K562 (cell line): ENCODE results near the gene ZDHHC14. TPM values are rescaled to one million over a fixed set of nuclear protein-coding genes. Genes with fewer than 3 reads are reported as not detected.

ENCODE experiments used
- ATAC-seq: fragments of 200-7000 bp; cut with Tn5 transposase; 3 replicates; pipeline ENCODE4 v1.9.1; 2020; ENCODE audit warnings: moderate library complexity
- BruUV-seq: library from RNA; stranded (reverse); fragments of 400-500 nt; replicated peaks from 2 replicates; lab custom pipeline; 2021; lab: Mats Ljungman, UMichigan
- CTCF ChIA-PET: fragments of 300-600 bp; formaldehyde crosslinking; extraction: SDS; loops from one replicate; lab custom pipeline; 2021; ENCODE audit warnings: low intra/inter-chr PET ratio; lab: Yijun Ruan, JAX
- POLR2A ChIA-PET: fragments of 300-600, 350-650 bp; sonication (Branson Sonifier 250); formaldehyde crosslinking; extraction: SDS; loops from one replicate; lab custom pipeline; 2021; ENCODE audit warnings: antibody characterized with exemption, inconsistent platforms; lab: Yijun Ruan, JAX
- DNase-seq, 4 experiments: peaks; one replicate each; pipeline versions ENCODE4 v3.0.0 to v3.0.0-alpha.2; 2011 to 2018; ENCODE audit warnings: low spot score in 3 of 4, mixed read lengths in 3 of 4; ENCODE audit errors: extremely low read depth in 1 of 4
- FAIRE-seq: peaks from 2 replicates; lab custom pipeline; 2011; peaks lifted over from hg19 to GRCh38; lab: Jason Lieb, UNC
- H2AFZ ChIP-seq: 2 replicates; pipeline ENCODE4 v1.6.0; 2011; ENCODE audit warnings: low read depth, low read length, control low read depth, inconsistent platforms
- H3K27ac ChIP-seq: fragments of 200-600 bp; 3 replicates; pipeline ENCODE4 v1.8.0; 2011; ENCODE audit warnings: low read depth, mild to moderate bottlenecking, control low read depth, inconsistent platforms, low read length, moderate library complexity, mixed read lengths; ENCODE audit errors: extremely low read depth
- H3K27me3 ChIP-seq, 2 experiments: fragments of 300-600 bp in 1 of 2; 2 replicates in 1 of 2; 3 replicates in 1 of 2; pipeline versions ENCODE4 v1.6.0 to v1.8.0; 2011; ENCODE audit warnings: inconsistent platforms in 2 of 2, low read length in 2 of 2, mild to moderate bottlenecking in 1 of 2, mixed read lengths in 1 of 2, moderate library complexity in 1 of 2; ENCODE audit not compliant: control insufficient read depth in 2 of 2, insufficient read depth in 2 of 2
- H3K36me3 ChIP-seq: fragments of 300-600 bp; 3 replicates; pipeline ENCODE4 v1.8.0; 2011; ENCODE audit warnings: mild to moderate bottlenecking, low read length, inconsistent platforms; ENCODE audit not compliant: control insufficient read depth, insufficient read depth
- H3K4me1 ChIP-seq, 2 experiments: fragments of 200-600 bp in 1 of 2; replicated peaks in 1 of 2; 2 replicates in 1 of 2; 3 replicates in 1 of 2; pipeline versions ENCODE4 v1.5.1 to v1.8.0; 2011; ENCODE audit warnings: inconsistent platforms in 2 of 2, low read length in 2 of 2, mild to moderate bottlenecking in 1 of 2, mixed read lengths in 1 of 2, moderate library complexity in 1 of 2; ENCODE audit not compliant: control insufficient read depth in 2 of 2, insufficient read depth in 2 of 2
- H3K4me2 ChIP-seq: 2 replicates; pipeline ENCODE4 v1.6.1; 2011; ENCODE audit warnings: low read length, control low read depth, inconsistent platforms, mixed read lengths; ENCODE audit not compliant: insufficient read depth
- H3K4me3 ChIP-seq: fragments of 200-600 bp; sonication (generic), shearing (Covaris generic); 2 replicates; pipeline ENCODE4 v1.5.1; 2016; ENCODE audit warnings: control low read depth, inconsistent platforms
- H3K79me2 ChIP-seq: fragments of 200-600 bp; 3 replicates; pipeline ENCODE4 v1.8.0; 2011; ENCODE audit warnings: low read length, inconsistent platforms; ENCODE audit not compliant: control insufficient read depth, insufficient read depth
- H3K9ac ChIP-seq, 2 experiments: 2 replicates each; pipeline versions ENCODE4 v1.6.0 to v1.6.1; 2011; ENCODE audit warnings: low read depth in 2 of 2, low read length in 2 of 2, control low read depth in 1 of 2, inconsistent platforms in 1 of 2, mild to moderate bottlenecking in 1 of 2, mixed read lengths in 1 of 2; ENCODE audit not compliant: insufficient read depth in 1 of 2
- H3K9me1 ChIP-seq: one replicate; pipeline ENCODE4 v1.6.0; 2011; ENCODE audit warnings: inconsistent platforms, mild to moderate bottlenecking, low read length, moderate library complexity; ENCODE audit not compliant: control insufficient read depth, insufficient read depth
- H3K9me3 ChIP-seq: replicated peaks from 2 replicates; pipeline ENCODE4 v1.5.1; 2011; ENCODE audit warnings: low read depth, low read length, inconsistent platforms; ENCODE audit not compliant: control insufficient read depth, insufficient read depth
- H4K20me1 ChIP-seq: replicated peaks from 2 replicates; pipeline ENCODE4 v1.6.1; 2011; ENCODE audit warnings: low read length, inconsistent platforms, mixed read lengths; ENCODE audit not compliant: control insufficient read depth, insufficient read depth
- LEF1 ChIP-seq: fragments of 450-650 bp; IDR thresholded peaks from 2 replicates; pipeline ENCODE4 v1.6.1; 2016; ENCODE audit warnings: mild to moderate bottlenecking
- PRDM10 ChIP-seq: fragments of 450-650 bp; IDR thresholded peaks from 2 replicates; pipeline ENCODE4 v1.6.1; 2018; ENCODE audit not compliant: partially characterized antibody
- USF1 ChIP-seq: sonication (generic); formaldehyde crosslinking; IDR thresholded peaks from 2 replicates; pipeline ENCODE4 v1.9.0; 2022; ENCODE audit warnings: mild to moderate bottlenecking, missing genetic modification reagents
- WGBS: fragments of 100-300 bp; shearing (Covaris generic); methylation state at CpG from one replicate; pipeline ENCODE4 v1.1.6; 2016; ENCODE audit warnings: low coverage, mixed read lengths; ENCODE audit not compliant: insufficient coverage; ENCODE audit errors: missing lambda C conversion rate; 5-methylcytosine and 5-hydroxymethylcytosine counted together
- in situ Hi-C: fragments of 300-500 bp; cut with MboI; formaldehyde crosslinking; loops from 4 replicates; pipeline ENCODE4 v1.15.0; 2018; ENCODE audit warnings: inconsistent platforms, mixed read lengths
- intact Hi-C: fragments of 100-400 bp; cut with micrococcal nuclease; formaldehyde crosslinking; loops from 2 replicates; pipeline ENCODE4 v1.14.2; 2022
- polyA plus RNA-seq, 8 experiments: library from polyadenylated mRNA; depleted of rRNA in 4 of 8; stranded (reverse) in 5 of 8; unstranded in 3 of 8; fragments of >200 nt; fragmentation: Nextera tagmentation in 2 of 8; fragmentation: Illumina TruSeq in 1 of 8; extraction: Ambion mirVana in 2 of 8; extraction: Trizol in 1 of 8; gene quantifications; 2 replicates each; pipeline versions ENCODE4 v1.2.1 to v1.2.3, GENCODE V29; 2011 to 2014; ENCODE audit warnings: inconsistent platforms in 1 of 8, missing spikeins in 1 of 8
- total RNA-seq, 7 experiments: library from RNA; depleted of rRNA in 6 of 7; stranded (reverse); fragments of >200 nt in 6 of 7; fragmentation: Illumina TruSeq in 2 of 7; extraction: Trizol in 2 of 7; gene quantifications; 2 replicates each; pipeline versions ENCODE4 v1.2.1 to v1.2.3, GENCODE V29; 2011 to 2021; ENCODE audit warnings: low replicate concordance in 1 of 7

ZDHHC14 gene
- total and polyA plus RNA-seq, 9 of the 15 experiments (the other 6 are each of a cell fraction or from before 2014, with no cell fraction given) = 0.92 to 23.1 (median 13.8) TPM

- TF ChIP-seq PRDM10 (peak; percentile 92), USF1 (CRISPR knock-in tag) (0 out of 2 replicates have a peak, but pooled peaks have one; percentile 10), LEF1 (no peak)
- TF ChIP-seq, all 486 proteins: peak for 2
- in situ Hi-C loops (no loop called here), intact Hi-C loops (no loop called here)
- CTCF ChIA-PET = no interaction called here
- BruUV-seq = no TSS peak
- H3K9ac ChIP-seq = peak overlapping the region in 1 of 2 experiments; percentile 38; a peak in 1 of 4 replicates
- no peaks in the 10 kb centered on the region; the same call in 2 of the 3 replicates for H3K36me3 ChIP-seq
- ATAC-seq (no peak), FAIRE-seq (no peak), DNase-seq (no peak)
- H3K4me3 ChIP-seq = no peak overlapping the region
- H2AFZ ChIP-seq = no peak overlapping the region
- no peak overlapping the region for H3K27ac ChIP-seq
- H3K4me1 ChIP-seq = peaks cover 4 to 15% of the 10 kb centered on the region in 2 experiments; a peak in 4 of 5 replicates
- H3K4me2 ChIP-seq = no peak overlapping the region
- H3K9me3 ChIP-seq = no peaks in the 10 kb centered on the region
- POLR2A ChIA-PET = no interaction called here
- no peaks in the 10 kb centered on the region for H3K79me2 ChIP-seq
- no peaks in the 10 kb centered on the region for H3K27me3 ChIP-seq
- no peaks in the 10 kb centered on the region for H4K20me1 ChIP-seq
- 76% methylated on average over 16 of the region's 16 CpGs for WGBS
- no peaks in the 10 kb centered on the region for H3K9me1 ChIP-seq
These were observed 227.5 kb downstream of the ZDHHC14 start for GRCh38 chr6:157608221-157609075.
